ENCODE data around the gene ZNF181.

Gene ZNF181

DNA sequence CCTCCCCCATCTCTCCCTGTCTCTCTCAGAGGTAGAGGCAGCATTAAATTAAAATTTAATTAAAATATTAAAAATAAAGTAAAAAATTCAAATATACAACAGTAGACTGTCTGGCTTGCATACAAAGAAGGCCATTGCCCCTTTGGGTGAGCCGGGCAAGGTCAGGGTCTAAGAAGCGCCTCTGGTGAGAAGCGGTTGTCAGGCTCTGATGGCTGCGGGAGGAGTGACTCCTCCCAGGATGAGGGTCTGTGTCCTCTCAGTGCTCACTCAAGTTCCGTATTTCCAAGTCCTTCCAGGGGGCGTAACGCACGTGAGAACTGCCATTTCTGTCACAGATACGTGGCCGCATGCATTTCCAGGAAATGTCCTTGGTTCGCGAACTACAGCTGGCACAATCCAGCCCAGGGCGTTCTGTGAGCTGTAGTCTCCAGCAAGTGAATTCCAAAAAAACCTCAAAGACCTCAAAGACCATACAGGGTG is 737 bp upstream of the ZNF181 start:
- peak; percentile 59 for ATAC-seq
- no peak for TF ChIP-seq ZNF8 (CRISPR knock-in tag; IDR thresholded peaks at IDR 0.05)
- TF ChIP-seq, protein P1, sequence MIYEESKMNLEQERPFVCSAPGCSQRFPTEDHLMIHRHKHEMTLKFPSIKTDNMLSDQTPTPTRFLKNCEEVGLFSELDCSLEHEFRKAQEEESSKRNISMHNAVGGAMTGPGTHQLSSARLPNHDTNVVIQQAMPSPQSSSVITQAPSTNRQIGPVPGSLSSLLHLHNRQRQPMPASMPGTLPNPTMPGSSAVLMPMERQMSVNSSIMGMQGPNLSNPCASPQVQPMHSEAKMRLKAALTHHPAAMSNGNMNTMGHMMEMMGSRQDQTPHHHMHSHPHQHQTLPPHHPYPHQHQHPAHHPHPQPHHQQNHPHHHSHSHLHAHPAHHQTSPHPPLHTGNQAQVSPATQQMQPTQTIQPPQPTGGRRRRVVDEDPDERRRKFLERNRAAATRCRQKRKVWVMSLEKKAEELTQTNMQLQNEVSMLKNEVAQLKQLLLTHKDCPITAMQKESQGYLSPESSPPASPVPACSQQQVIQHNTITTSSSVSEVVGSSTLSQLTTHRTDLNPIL (CRISPR knock-in tag; IDR thresholded peaks at IDR 0.05; ENCODE audit: low read depth): no peak
- TF ChIP-seq ARNTL (CRISPR knock-in tag; IDR thresholded peaks at IDR 0.05; ENCODE audit: borderline replicate concordance, low read depth): no peak
- TF ChIP-seq SNAI2 (CRISPR knock-in tag; IDR thresholded peaks at IDR 0.05): no peak
- no peak for TF ChIP-seq PPARA (CRISPR knock-in tag; IDR thresholded peaks at IDR 0.05; ENCODE audit: borderline replicate concordance)
- TF ChIP-seq ISL1 (CRISPR knock-in tag; IDR thresholded peaks at IDR 0.05): no peak
- TF ChIP-seq TCF4 (CRISPR knock-in tag; IDR thresholded peaks at IDR 0.05; ENCODE audit: borderline replicate concordance): no peak
- no peak for TF ChIP-seq ZFP30 (CRISPR knock-in tag; IDR thresholded peaks at IDR 0.05)
- no peak for TF ChIP-seq GLIS3 (CRISPR knock-in tag; IDR thresholded peaks at IDR 0.05)
- TF ChIP-seq ESRRG (CRISPR knock-in tag; IDR thresholded peaks at IDR 0.05): no peak
- TF ChIP-seq TOX (CRISPR knock-in tag; IDR thresholded peaks at IDR 0.05; ENCODE audit: borderline replicate concordance): no peak
- TF ChIP-seq RARB (CRISPR knock-in tag; IDR thresholded peaks at IDR 0.05): no peak
- TF ChIP-seq ZNF70 (CRISPR knock-in tag; IDR thresholded peaks at IDR 0.05): no peak
- no peak for TF ChIP-seq CSDC2 (CRISPR knock-in tag; IDR thresholded peaks at IDR 0.05)
- no peak for TF ChIP-seq BACH2 (CRISPR knock-in tag; IDR thresholded peaks at IDR 0.05; ENCODE audit: borderline replicate concordance)

DNA sequence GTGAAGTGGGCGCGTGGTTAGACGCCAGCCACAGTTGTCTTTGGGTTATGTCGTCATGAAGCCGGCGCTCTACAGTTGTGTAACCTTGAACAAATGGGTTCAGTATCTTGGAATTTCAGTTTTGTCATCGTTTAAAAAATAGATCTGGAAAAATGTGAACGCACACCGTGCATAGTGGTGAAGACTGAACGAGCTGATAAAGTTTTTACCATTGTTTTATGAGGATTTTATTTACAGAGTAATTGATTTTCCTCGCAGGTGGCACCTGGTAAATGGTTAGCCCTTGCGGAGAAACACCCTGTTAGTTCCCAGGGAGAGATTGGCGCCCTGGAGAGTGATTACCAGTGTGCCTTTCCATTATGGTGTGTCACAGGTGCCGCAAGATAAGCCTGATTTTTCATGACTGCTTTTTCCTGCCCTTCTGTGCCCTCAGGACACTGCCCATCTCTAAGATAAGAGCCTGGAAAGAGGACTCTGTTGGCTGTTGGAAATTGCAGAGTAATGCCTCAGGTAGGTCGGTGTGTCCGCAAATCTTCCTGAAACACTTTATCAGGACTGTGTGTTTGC is 577 bp downstream of the ZNF181 start:
- no peak for TF ChIP-seq ZFP30 (CRISPR knock-in tag; IDR thresholded peaks at IDR 0.05)
- TF ChIP-seq, protein P2, sequence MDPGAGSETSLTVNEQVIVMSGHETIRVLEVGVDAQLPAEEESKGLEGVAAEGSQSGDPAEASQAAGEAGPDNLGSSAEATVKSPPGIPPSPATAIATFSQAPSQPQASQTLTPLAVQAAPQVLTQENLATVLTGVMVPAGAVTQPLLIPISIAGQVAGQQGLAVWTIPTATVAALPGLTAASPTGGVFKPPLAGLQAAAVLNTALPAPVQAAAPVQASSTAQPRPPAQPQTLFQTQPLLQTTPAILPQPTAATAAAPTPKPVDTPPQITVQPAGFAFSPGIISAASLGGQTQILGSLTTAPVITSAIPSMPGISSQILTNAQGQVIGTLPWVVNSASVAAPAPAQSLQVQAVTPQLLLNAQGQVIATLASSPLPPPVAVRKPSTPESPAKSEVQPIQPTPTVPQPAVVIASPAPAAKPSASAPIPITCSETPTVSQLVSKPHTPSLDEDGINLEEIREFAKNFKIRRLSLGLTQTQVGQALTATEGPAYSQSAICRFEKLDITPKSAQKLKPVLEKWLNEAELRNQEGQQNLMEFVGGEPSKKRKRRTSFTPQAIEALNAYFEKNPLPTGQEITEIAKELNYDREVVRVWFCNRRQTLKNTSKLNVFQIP (CRISPR knock-in tag; IDR thresholded peaks at IDR 0.05; ENCODE audit: borderline replicate concordance, low read depth): no peak
- no peak for ATAC-seq

DNA sequence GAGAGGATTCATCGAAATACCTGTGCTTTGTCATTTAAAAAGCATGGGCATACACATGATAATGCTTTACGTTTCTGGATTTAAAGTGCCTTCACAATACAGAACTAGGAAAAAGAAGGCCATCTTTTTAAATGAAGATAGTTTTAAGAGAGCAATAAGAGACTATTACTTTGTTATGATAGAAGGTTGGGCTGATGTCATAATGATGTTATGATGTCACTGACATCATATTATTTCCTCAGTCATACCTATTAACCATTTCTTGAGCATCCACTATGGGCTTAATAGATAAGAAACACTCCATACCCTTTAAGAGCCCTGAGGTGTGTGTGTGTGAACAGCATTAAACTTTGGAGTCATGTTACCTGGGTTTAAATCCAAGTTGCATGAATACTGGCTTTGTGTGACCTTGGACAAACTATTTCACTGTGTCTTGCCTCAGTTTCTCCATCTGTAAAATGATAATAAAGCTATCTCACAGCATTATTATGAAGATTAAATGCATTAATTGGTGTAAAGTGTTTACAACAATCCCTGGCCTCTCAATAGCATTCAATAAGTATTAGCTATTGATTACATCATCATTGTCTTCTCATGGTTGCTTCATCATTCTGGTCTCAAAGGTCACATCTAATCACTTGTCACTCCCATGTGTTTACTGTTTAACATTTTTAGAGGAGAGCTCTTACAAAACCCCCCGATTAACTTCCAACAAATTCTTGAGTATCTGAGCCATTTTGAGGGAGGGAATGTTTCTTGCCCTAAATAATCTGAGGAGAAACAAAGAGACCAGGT is 11.1 kb downstream of the ZNF181 start:
- no peak for TF ChIP-seq GLIS3 (CRISPR knock-in tag; IDR thresholded peaks at IDR 0.05)
- no peak for TF ChIP-seq ISL1 (CRISPR knock-in tag; IDR thresholded peaks at IDR 0.05)
- TF ChIP-seq TCF4 (CRISPR knock-in tag; IDR thresholded peaks at IDR 0.05; ENCODE audit: borderline replicate concordance): no peak
- TF ChIP-seq, protein P3, sequence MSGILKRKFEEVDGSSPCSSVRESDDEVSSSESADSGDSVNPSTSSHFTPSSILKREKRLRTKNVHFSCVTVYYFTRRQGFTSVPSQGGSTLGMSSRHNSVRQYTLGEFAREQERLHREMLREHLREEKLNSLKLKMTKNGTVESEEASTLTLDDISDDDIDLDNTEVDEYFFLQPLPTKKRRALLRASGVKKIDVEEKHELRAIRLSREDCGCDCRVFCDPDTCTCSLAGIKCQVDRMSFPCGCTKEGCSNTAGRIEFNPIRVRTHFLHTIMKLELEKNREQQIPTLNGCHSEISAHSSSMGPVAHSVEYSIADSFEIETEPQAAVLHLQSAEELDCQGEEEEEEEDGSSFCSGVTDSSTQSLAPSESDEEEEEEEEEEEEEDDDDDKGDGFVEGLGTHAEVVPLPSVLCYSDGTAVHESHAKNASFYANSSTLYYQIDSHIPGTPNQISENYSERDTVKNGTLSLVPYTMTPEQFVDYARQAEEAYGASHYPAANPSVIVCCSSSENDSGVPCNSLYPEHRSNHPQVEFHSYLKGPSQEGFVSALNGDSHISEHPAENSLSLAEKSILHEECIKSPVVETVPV (CRISPR knock-in tag; IDR thresholded peaks at IDR 0.05): no peak
- TF ChIP-seq CSDC2 (CRISPR knock-in tag; IDR thresholded peaks at IDR 0.05): no peak
- no peak for TF ChIP-seq ZNF8 (CRISPR knock-in tag; IDR thresholded peaks at IDR 0.05)
- TF ChIP-seq SNAI2 (CRISPR knock-in tag; IDR thresholded peaks at IDR 0.05): no peak
- no peak for TF ChIP-seq ESRRG (CRISPR knock-in tag; IDR thresholded peaks at IDR 0.05)
- TF ChIP-seq PPARA (CRISPR knock-in tag; IDR thresholded peaks at IDR 0.05; ENCODE audit: borderline replicate concordance): no peak
- no peak for TF ChIP-seq OSR1 (CRISPR knock-in tag; IDR thresholded peaks at IDR 0.05)
- no peak for TF ChIP-seq ZC3H10 (CRISPR knock-in tag; IDR thresholded peaks at IDR 0.05)
- no peak for TF ChIP-seq BACH2 (CRISPR knock-in tag; IDR thresholded peaks at IDR 0.05; ENCODE audit: borderline replicate concordance)
- TF ChIP-seq, protein P4, sequence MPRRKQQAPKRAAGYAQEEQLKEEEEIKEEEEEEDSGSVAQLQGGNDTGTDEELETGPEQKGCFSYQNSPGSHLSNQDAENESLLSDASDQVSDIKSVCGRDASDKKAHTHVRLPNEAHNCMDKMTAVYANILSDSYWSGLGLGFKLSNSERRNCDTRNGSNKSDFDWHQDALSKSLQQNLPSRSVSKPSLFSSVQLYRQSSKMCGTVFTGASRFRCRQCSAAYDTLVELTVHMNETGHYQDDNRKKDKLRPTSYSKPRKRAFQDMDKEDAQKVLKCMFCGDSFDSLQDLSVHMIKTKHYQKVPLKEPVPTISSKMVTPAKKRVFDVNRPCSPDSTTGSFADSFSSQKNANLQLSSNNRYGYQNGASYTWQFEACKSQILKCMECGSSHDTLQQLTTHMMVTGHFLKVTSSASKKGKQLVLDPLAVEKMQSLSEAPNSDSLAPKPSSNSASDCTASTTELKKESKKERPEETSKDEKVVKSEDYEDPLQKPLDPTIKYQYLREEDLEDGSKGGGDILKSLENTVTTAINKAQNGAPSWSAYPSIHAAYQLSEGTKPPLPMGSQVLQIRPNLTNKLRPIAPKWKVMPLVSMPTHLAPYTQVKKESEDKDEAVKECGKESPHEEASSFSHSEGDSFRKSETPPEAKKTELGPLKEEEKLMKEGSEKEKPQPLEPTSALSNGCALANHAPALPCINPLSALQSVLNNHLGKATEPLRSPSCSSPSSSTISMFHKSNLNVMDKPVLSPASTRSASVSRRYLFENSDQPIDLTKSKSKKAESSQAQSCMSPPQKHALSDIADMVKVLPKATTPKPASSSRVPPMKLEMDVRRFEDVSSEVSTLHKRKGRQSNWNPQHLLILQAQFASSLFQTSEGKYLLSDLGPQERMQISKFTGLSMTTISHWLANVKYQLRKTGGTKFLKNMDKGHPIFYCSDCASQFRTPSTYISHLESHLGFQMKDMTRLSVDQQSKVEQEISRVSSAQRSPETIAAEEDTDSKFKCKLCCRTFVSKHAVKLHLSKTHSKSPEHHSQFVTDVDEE (CRISPR knock-in tag; IDR thresholded peaks at IDR 0.05): no peak
- TF ChIP-seq, protein P1 (CRISPR knock-in tag; IDR thresholded peaks at IDR 0.05; ENCODE audit: low read depth): no peak
- ATAC-seq: no peak
